HEK293 (cell line): Measurements from ENCODE around the gene MTHFSD.

Experiments
- CTCF ChIA-PET: fragments of 350-600 bp; formaldehyde crosslinking; extraction: SDS; loops from one replicate; lab custom pipeline; 2021; ENCODE audit warnings: antibody characterized with exemption; lab: Yijun Ruan, JAX
- POLR2A ChIA-PET: fragments of 300-600 bp; formaldehyde crosslinking; extraction: SDS; loops from one replicate; lab custom pipeline; 2020; ENCODE audit warnings: antibody characterized with exemption, inconsistent platforms; lab: Yijun Ruan, JAX
- H3K27ac ChIP-seq: fragments of 200-500 bp; sonication (Bioruptor generic); 2 replicates; pipeline ENCODE4 v1.5.1; 2014; ENCODE audit warnings: low read depth, low read length, control low read depth, inconsistent platforms; ENCODE audit errors: extremely low read depth
- H3K36me3 ChIP-seq, 2 experiments: fragments of 200-500 bp in 1 of 2; sonication (Bioruptor generic) in 1 of 2; 1 replicate in 1 of 2; 2 replicates in 1 of 2; pipeline ENCODE4 v1.5.1; 2014 to 2017; ENCODE audit warnings: inconsistent platforms in 2 of 2, low read length in 2 of 2; ENCODE audit not compliant: control insufficient read depth in 2 of 2, insufficient read depth in 1 of 2
- H3K4me1 ChIP-seq: fragments of 200-500 bp; sonication (Bioruptor generic); 2 replicates; pipeline ENCODE4 v1.5.1; 2014; ENCODE audit warnings: mild to moderate bottlenecking, low read length, inconsistent platforms; ENCODE audit not compliant: control insufficient read depth, insufficient read depth
- H3K4me3 ChIP-seq: 2 replicates; pipeline ENCODE4 v1.5.1; 2011; ENCODE audit warnings: low read depth, mild to moderate bottlenecking, control low read depth, low read length, moderate library complexity
- H3K9me3 ChIP-seq: fragments of 200-500 bp; sonication (Bioruptor generic); 2 replicates; pipeline ENCODE4 v1.5.1; 2014; ENCODE audit warnings: low read depth, low read length, inconsistent platforms; ENCODE audit not compliant: control insufficient read depth, insufficient read depth
- EGR2 ChIP-seq: fragments of 450-650 bp; formaldehyde crosslinking; IDR thresholded peaks from 2 replicates; pipeline ENCODE4 v1.5.1; 2016; ENCODE audit warnings: low read depth, missing biosample characterization, missing genetic modification characterization
- REST ChIP-seq: fragments of 450-650 bp; formaldehyde crosslinking; IDR thresholded peaks from 2 replicates; pipeline ENCODE4 v1.5.1; 2016; ENCODE audit warnings: missing biosample characterization, missing genetic modification characterization
- SETDB1 ChIP-seq: IDR thresholded peaks from one replicate; pipeline ENCODE4 v1.6.1; 2017; ENCODE audit warnings: mild to moderate bottlenecking, low read length, moderate library complexity, mixed read lengths; ENCODE audit not compliant: insufficient read length
- ZBTB49 ChIP-seq: fragments of 450-650 bp; formaldehyde crosslinking; IDR thresholded peaks from 2 replicates; pipeline ENCODE4 v1.5.1; 2016; ENCODE audit warnings: missing biosample characterization, missing genetic modification characterization, low read depth
- ZNF324 ChIP-seq: fragments of 450-650 bp; formaldehyde crosslinking; IDR thresholded peaks from 2 replicates; pipeline ENCODE4 v1.5.1; 2016; ENCODE audit warnings: missing biosample characterization, missing genetic modification characterization

The MTHFSD gene

GRCh38 chr16:86484240-86484639, 70.8 kb downstream of the MTHFSD start:
- CTCF ChIA-PET, result no interaction called here
- TF ChIP-seq EGR2 (tag by site-specific recombination) (no peak), SETDB1 (peak; percentile 19)

GRCh38 chr16:86481607-86482006, 73.4 kb downstream of the MTHFSD start:
- CTCF ChIA-PET, result interaction anchor here (0.7 kb wide), 1 partner anchor 35 kb away, joined by 3 read pairs; no protein-coding TSS in a partner anchor

More at GRCh38 chr16:86484240-86484639, 70.8 kb downstream of the MTHFSD start:
- H3K4me3 ChIP-seq, result no peak overlapping the region
- POLR2A ChIA-PET, result no interaction called here
- H3K27ac ChIP-seq, result no peak overlapping the region
- H3K36me3 ChIP-seq, result peaks cover 0 to 5% of the 10 kb centered on the region in 2 experiments; a peak in 1 of 3 replicates
- no peaks in the 10 kb centered on the region for H3K4me1 ChIP-seq
- H3K9me3 ChIP-seq, result no peaks in the 10 kb centered on the region

GRCh38 chr16:86480444-86480843, 74.6 kb downstream of the MTHFSD start:
- no peaks in the 10 kb centered on the region for H3K9me3 ChIP-seq
- H3K4me1 ChIP-seq, result no peaks in the 10 kb centered on the region
- H3K36me3 ChIP-seq, result no peaks in the 10 kb centered on the region
- ChIA-PET POLR2A (no interaction called here), CTCF (interaction anchor here (0.6 kb wide), 1 partner anchor 37 kb away, joined by 3 read pairs; no protein-coding TSS in a partner anchor)
- no peak overlapping the region for H3K27ac ChIP-seq
- 0 out of 2 replicates have a peak, but pooled peaks have one; percentile 11 for TF ChIP-seq REST (tag by site-specific recombination)
- TF ChIP-seq ZBTB49 (tag by site-specific recombination), result no peak
- TF ChIP-seq, all 188 proteins: peak for 1
- no peak overlapping the region for H3K4me3 ChIP-seq

More at GRCh38 chr16:86481607-86482006, 73.4 kb downstream of the MTHFSD start:
- H3K27ac ChIP-seq, result no peak overlapping the region
- POLR2A ChIA-PET, result no interaction called here
- TF ChIP-seq ZNF324 (tag by site-specific recombination), result no peak
- no peak overlapping the region for H3K4me3 ChIP-seq
- H3K36me3 ChIP-seq, result no peaks in the 10 kb centered on the region
- H3K9me3 ChIP-seq, result no peaks in the 10 kb centered on the region
- H3K4me1 ChIP-seq, result no peaks in the 10 kb centered on the region
